Spinal cord (tissue), 10 donors: Measurements from ENCODE around the gene DBNDD1. TPM values are rescaled to one million over a fixed set of nuclear protein-coding genes. Genes with fewer than 3 reads are reported as not detected.
"Not testable (repeated sequence)": the region's sequence is repeated elsewhere in the genome, so short reads cannot be mapped to it uniquely, and the experiment has no call there.

Source experiments
- DNase-seq, 6 donors: peaks; one replicate each; pipeline versions ENCODE4 v3.0.0 to v3.0.0-alpha.2; 2013 to 2015; ENCODE audit warnings: low spot score in 6 of 6, low read depth in 4 of 6
- H3K27ac ChIP-seq: one replicate; pipeline ENCODE4 v1.5.1; 2013; ENCODE audit warnings: low read depth, low read length, control low read depth
- H3K27me3 ChIP-seq: one replicate; pipeline ENCODE4 v1.6.1; 2013; ENCODE audit warnings: low read length; ENCODE audit not compliant: control insufficient read depth, insufficient read depth
- H3K36me3 ChIP-seq: one replicate; pipeline ENCODE4 v1.6.1; 2013; ENCODE audit warnings: low read length; ENCODE audit not compliant: control insufficient read depth, insufficient read depth
- H3K4me1 ChIP-seq: one replicate; pipeline ENCODE4 v1.6.1; 2013; ENCODE audit warnings: low read length; ENCODE audit not compliant: control insufficient read depth, insufficient read depth
- H3K4me3 ChIP-seq: one replicate; pipeline ENCODE4 v1.5.1; 2013; ENCODE audit warnings: low read depth, low read length, control low read depth
- H3K9me3 ChIP-seq: one replicate; pipeline ENCODE4 v1.6.1; 2013; ENCODE audit warnings: low read length; ENCODE audit not compliant: control insufficient read depth, insufficient read depth
- WGBS: methylation state at CpG from one replicate; pipeline ENCODE4 v1.1.5; 2013; ENCODE audit warnings: missing lambda C conversion rate; ENCODE audit not compliant: insufficient coverage; 5-methylcytosine and 5-hydroxymethylcytosine counted together
- polyA plus RNA-seq, 2 donors: library from polyadenylated mRNA; unstranded; fragments of 120-200 nt; gene quantifications; one replicate each; pipeline ENCODE4 v1.2.1, GENCODE V29; 2013; ENCODE audit not compliant: insufficient read length in 2 of 2
- total RNA-seq, 2 donors: library from RNA; depleted of rRNA in 1 of 2; stranded (reverse); fragments of 120-200 nt in 1 of 2; fragments of >200 nt in 1 of 2; gene quantifications; one replicate each; pipeline versions ENCODE4 v1.2.3 to v1.2.4, GENCODE V29; 2013 to 2014
- donor health status: healthy.

DBNDD1 gene
- total and polyA plus RNA-seq, 4 donors = 6.0 to 59.5 (median 29.8) TPM

DNA sequence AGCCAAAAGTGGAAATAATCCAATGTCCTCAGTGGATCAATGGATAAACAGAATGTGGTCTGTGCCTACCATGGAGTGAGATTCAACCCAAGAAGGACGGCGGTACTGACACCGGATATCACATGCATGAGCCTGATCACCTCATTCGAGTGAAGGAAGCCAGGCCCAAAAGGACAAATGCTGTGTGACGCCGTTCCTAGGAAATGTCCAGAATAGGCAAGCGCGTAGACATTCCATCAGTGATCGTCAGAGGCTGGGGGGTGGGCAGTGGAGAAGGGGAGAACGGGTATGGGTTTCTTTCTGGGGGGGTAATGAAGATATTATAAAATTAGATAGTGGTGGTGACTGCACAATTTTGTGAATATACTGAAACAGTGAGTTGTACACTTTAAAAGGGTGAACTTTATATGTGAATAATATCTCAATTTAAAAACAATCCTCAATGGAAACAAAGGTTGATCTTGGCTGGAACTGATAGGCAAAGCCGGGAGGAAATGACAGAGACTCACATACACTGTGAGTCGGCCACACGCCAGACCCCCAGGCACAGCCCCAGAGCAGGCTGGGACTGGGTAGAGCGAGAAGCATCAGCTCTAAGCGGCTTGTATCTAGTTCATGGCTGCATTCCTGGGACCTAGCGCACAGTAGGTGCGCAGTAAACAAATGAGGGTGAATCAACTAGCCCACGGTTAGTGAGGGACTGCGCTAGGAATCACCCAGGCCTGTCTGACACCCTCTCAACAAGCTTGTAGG, 3.5 kb downstream of the DBNDD1 start:
- WGBS = 88% methylated on average over 13 of the region's 19 CpGs
- Histone ChIP-seq H3K27ac (no peak overlapping the region), H3K36me3 (peaks cover 29% of the 10 kb centered on the region), H3K9me3 (no peaks in the 10 kb centered on the region), H3K27me3 (no peaks in the 10 kb centered on the region), H3K4me3 (no peak overlapping the region), H3K4me1 (peaks cover 28% of the 10 kb centered on the region)
- no peak for DNase-seq

GRCh38 chr16:90012991-90013745, 6.1 kb downstream of the DBNDD1 start:
- no peak for DNase-seq
- peaks cover 42% of the 10 kb centered on the region for H3K36me3 ChIP-seq
- no peak overlapping the region for H3K4me3 ChIP-seq
- H3K27me3 ChIP-seq = no peaks in the 10 kb centered on the region
- WGBS = 66% methylated on average over 9 of the region's 13 CpGs
- peaks cover 8% of the 10 kb centered on the region for H3K4me1 ChIP-seq
- H3K27ac ChIP-seq = no peak overlapping the region
- no peaks in the 10 kb centered on the region for H3K9me3 ChIP-seq

DNA sequence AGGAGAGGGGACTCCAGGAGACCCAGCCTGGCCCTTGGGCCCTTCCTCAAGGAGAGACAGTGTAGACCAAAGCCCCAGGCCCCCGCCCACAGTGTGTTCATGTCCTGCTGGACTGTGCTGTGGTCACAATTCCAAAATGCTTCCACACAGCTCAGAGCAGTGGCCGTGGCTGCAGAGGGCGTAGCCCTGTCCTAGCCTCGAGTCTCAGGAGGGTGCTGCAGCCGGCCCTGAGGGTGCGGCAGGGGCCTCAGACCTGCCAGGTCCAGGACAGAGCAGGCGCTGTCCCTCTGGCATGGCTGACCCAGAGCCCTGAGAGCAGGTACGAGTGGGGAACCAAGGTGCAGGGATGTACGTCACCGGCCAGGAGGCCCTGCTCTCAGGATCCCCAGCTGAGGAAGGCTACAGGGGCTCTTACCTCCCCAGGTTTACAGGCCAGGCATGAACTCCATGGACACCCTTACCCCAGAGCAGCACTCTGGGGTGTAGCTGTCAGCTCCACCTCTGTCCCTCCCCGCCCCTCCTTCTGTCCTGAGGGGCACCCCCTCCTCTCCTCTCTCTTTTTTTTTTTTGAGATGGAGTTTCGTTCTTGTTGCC, 7.3 kb downstream of the DBNDD1 start:
- no peak overlapping the region for H3K4me3 ChIP-seq
- H3K4me1 ChIP-seq = peaks cover 5% of the 10 kb centered on the region
- WGBS = 86% methylated on average over 10 of the region's 12 CpGs
- no peak overlapping the region for H3K27ac ChIP-seq
- H3K27me3 ChIP-seq = no peaks in the 10 kb centered on the region
- H3K36me3 ChIP-seq = peaks cover 47% of the 10 kb centered on the region
- H3K9me3 ChIP-seq = no peaks in the 10 kb centered on the region
- DNase-seq = no peak

- Histone ChIP-seq H3K4me3 (no peak overlapping the region), H3K36me3 (peaks cover 52% of the 10 kb centered on the region)
- WGBS = 75% methylated on average over 11 of the region's 11 CpGs
Measured at GRCh38 chr16:90011508-90011819, 7.8 kb downstream of the DBNDD1 start.

GRCh38 chr16:90010676-90011507, 8.4 kb downstream of the DBNDD1 start:
- no peak for DNase-seq
- Histone ChIP-seq H3K4me3 (no peak overlapping the region), H3K27ac (no peak overlapping the region), H3K4me1 (no peaks in the 10 kb centered on the region), H3K9me3 (no peaks in the 10 kb centered on the region), H3K27me3 (no peaks in the 10 kb centered on the region), H3K36me3 (peaks cover 52% of the 10 kb centered on the region)
- WGBS = 66% methylated on average over 19 of the region's 22 CpGs

More at GRCh38 chr16:90011508-90011819, 7.8 kb downstream of the DBNDD1 start:
- Histone ChIP-seq H3K27ac (no peak overlapping the region), H3K9me3 (no peaks in the 10 kb centered on the region), H3K4me1 (peaks cover 1% of the 10 kb centered on the region), H3K27me3 (no peaks in the 10 kb centered on the region)
- DNase-seq = no peak

- H3K9me3 ChIP-seq = no peaks in the 10 kb centered on the region
- no peaks in the 10 kb centered on the region for H3K27me3 ChIP-seq
- DNase-seq = no peak
- peaks cover 65% of the 10 kb centered on the region for H3K36me3 ChIP-seq
- H3K27ac ChIP-seq = no peak overlapping the region
- no peaks in the 10 kb centered on the region for H3K4me1 ChIP-seq
- H3K4me3 ChIP-seq = no peak overlapping the region
- WGBS = 95% methylated on average over 21 of the region's 22 CpGs
Measured at GRCh38 chr16:90009172-90009899, 9.9 kb downstream of the DBNDD1 start.

DNA sequence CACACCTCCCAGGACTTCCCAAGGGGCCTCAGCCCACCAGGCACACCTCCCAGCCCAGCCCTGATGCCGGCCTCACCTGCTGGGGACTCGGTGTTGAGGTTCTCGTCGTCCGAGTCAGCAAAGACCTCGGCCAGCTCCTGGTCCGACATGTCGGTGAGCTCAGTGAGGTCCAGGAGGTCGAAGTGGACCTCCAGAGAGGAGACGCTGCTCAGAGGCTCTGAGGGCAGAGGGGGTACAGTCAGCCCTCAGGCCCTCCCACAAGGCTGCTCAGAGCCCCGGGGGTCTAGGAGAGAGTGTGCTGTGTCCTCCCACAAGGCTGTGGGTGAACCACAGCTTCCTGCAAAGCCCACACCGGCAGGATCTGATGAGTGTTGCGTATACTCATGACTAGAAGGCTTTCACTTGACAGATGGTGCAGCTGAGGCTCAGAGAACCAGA, 10.5 kb downstream of the DBNDD1 start:
- no peak overlapping the region for H3K27ac ChIP-seq
- 89% methylated on average over 13 of the region's 13 CpGs for WGBS
- DNase-seq = no peak

GRCh38 chr16:90007635-90008234, 11.5 kb downstream of the DBNDD1 start:
- H3K9me3 ChIP-seq, H3K27me3 ChIP-seq, DNase-seq, H3K4me3 ChIP-seq, H3K27ac ChIP-seq, H3K4me1 ChIP-seq: not testable (repeated sequence)
- no CpG with 5 or more reads among the region's 13 CpGs for WGBS
- H3K36me3 ChIP-seq = peaks cover 65% of the 10 kb centered on the region

More for the DNA sequence above, 10.5 kb downstream of the DBNDD1 start:
- Histone ChIP-seq H3K27me3 (no peaks in the 10 kb centered on the region), H3K4me1 (no peaks in the 10 kb centered on the region), H3K9me3 (no peaks in the 10 kb centered on the region), H3K36me3 (peaks cover 66% of the 10 kb centered on the region), H3K4me3 (no peak overlapping the region)
